NCI-H524 (cell line): ENCODE data around the gene GTF2I.
A peak's percentile ranks its signal among the peaks of the same experiment; 100 is the strongest.
"Not testable (repeated sequence)": the region's sequence is repeated elsewhere in the genome, so short reads cannot be mapped to it uniquely, and the experiment has no call there.

Source experiments
- DNase-seq, 2 experiments: peaks; one replicate each; lab custom pipeline; 2025; lab: John Stamatoyannopoulos, UW

GTF2I gene

GRCh38 chr7:74657692-74658177, at the start of gene GTF2I:
Gene GTF2I (plus strand): TSS chr7:74657718. CDS start chr7:74689129, 31,411 bp downstream.
- DNase-seq, result no peak

- no peak for DNase-seq
These were observed 45.3 kb upstream of the GTF2I start for GRCh38 chr7:74612015-74612829.

GRCh38 chr7:74615933-74616780, 41.4 kb upstream of the GTF2I start:
- peak in 1 of 2 experiments; percentile 58 for DNase-seq

GRCh38 chr7:74617180-74617744, 40.3 kb upstream of the GTF2I start:
- DNase-seq, result peak in 1 of 2 experiments; percentile 26

DNA sequence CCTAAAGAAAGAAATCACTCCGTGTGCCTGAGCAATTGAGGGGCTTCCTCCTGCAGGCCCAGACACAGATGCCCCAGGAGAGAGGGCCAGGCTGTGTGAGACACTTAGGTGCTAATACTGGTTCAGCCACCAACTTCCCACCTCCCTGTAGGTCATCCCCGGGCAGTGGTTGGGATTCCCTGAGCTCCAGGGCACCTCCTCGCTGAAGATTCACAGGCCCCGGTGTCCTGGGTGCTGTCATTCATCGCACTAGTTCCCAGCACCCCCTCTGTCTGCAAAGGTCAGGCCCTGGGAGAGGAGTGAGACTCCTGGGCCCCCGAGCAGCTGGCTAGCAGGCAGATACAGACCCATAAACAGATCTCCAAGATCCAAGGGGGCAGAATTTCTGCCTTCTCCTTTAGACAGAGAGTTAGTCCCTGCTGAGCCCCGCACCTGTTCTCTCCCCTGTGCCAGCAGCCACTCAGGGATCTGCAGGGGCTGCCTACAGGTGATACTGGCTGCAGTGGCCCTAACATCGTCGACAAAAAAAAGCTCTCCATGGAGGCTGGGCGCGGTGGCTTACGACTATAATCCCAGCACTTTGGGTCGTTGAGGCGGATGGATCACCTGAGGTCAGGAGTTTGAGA, 38.2 kb upstream of the GTF2I start:
- DNase-seq, result peak; percentile 30 to 64

GRCh38 chr7:74622228-74622749, 35.2 kb upstream of the GTF2I start:
- no peak for DNase-seq

- DNase-seq, result no peak
These were observed 34.4 kb upstream of the GTF2I start for GRCh38 chr7:74623135-74623534.

- DNase-seq, result no peak
These were observed 32.1 kb upstream of the GTF2I start for GRCh38 chr7:74625446-74625845.

GRCh38 chr7:74627661-74628411, 29.7 kb upstream of the GTF2I start:
- peak; percentile 91 to 97 for DNase-seq

GRCh38 chr7:74632505-74632904, 25.0 kb upstream of the GTF2I start:
- no peak for DNase-seq

- no peak for DNase-seq
These were observed 24.0 kb upstream of the GTF2I start for GRCh38 chr7:74633451-74633921.

DNA sequence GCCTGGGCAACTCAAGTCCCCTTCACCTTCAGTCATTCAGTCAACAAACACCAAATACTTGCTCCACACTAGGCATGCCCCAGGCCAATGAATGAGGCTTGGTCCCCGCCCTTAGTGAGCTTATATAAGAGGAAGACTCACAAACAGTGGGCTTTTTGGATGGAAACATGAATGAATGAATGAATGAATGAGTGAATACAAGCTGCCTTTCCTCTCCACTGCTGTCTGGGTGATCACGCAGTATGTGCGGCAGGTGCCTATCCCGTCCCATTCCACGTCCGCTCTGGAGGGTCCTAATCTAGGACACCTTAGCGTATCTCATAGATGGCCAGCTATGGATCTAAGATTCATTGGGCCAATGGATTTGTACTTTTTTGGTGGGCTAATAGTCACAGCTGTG, 19.8 kb upstream of the GTF2I start:
- no peak for DNase-seq

DNA sequence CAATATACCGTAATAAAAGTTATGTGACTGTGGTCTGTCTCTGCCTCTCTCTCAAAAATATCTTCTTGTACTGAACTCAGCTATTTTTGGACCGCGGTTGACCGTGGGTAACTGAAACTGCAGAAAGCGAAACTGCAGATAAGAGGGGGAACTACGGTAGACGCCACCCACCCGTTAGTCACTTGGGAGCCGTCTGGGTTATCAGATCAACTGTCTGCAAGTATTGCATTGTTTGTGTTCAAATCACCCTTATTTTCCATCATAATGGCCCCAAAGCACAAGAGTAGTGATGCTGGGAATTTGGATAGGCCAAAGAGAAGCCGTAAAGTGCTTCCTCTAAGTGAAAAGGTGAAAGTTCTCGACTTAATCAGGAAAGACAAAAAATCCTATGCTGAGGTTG, 7.5 kb upstream of the GTF2I start:
- DNase-seq, result not testable (repeated sequence)

- not testable (repeated sequence) for DNase-seq
These were observed 6.9 kb upstream of the GTF2I start for GRCh38 chr7:74650493-74651132.

- not testable (repeated sequence) for DNase-seq
These were observed 6.4 kb upstream of the GTF2I start for GRCh38 chr7:74651133-74651504.

DNA sequence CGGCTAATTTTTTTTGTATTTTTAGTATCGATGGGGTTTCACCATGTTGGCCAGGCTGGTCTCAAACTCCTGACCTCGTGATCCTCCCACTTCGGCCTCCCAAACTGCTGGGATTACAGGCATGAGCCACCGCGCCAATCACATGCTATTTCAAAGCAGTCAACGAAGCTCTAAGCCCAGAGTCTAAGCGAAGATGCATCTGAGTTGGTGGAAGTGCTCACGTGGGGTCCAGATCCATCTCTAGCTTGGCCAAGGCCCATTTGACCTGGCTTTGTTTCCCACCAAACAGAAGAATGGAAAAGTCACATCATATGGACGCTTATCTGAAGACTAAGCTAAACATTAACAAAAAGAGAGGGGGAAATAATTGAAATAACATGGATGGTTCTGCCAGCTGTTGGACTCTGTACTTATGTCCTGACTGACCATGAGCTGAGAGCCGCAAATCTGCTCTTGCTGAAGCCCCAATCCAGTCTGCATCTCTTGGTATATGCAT, 3.8 kb upstream of the GTF2I start:
- no peak for DNase-seq

- DNase-seq, result no peak
These were observed 2.7 kb upstream of the GTF2I start for GRCh38 chr7:74654811-74655210.

DNA sequence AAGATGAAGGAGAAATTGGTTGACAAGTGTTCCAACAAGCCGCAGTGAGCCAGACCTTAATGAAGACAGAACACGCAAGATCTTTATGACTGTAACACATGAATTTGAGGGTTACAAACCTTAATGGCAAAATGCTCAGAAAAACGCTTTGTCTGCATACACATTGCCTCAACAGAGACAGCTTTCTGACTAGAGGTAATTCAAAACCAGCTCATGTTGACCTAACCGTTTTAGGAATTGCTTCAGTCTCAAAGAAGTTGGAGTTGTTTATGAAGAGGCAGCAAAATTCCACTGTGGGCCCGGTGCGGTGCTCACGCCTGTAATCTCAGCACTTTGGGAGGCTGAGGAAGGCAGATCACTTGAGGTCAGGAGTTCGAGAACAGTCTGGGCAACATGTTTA, 2.2 kb upstream of the GTF2I start:
- no peak for DNase-seq

- no peak for DNase-seq
These were observed 1.6 kb upstream of the GTF2I start for GRCh38 chr7:74655768-74656440.

DNA sequence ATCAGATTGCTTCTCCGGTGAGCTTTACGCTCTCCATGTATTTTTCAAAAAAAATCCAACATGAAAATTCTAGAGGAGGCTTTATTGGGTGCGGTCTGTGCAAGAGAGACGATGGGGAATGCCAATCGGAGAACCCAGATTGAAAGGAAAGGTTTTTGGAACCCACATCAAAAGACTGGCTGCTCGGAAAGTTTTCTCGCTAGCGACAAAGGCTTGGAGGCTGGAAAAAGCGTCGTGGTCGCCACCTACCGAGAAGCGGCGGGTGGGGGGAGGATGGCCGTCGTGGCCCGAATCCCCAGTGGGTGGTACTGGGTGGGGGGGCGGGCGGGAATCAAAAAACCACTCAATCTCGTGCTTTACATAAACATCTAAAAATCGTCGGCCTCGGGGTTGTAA, 1.1 kb upstream of the GTF2I start:
- peak; percentile 53 to 70 for DNase-seq
